ENCODE measurements around the gene RBFOX2. TPM values are rescaled to one million over a fixed set of nuclear protein-coding genes. Genes with fewer than 3 reads are reported as not detected.

The RBFOX2 gene
- total RNA-seq, 1 experiment from 2014 or later, result 81.1 TPM

GRCh38 chr22:35905894-35906293 is 122.7 kb downstream of the RBFOX2 start:
- no peak for ATAC-seq
- TF ChIP-seq SIN3A (IDR thresholded peaks at IDR 0.05; ENCODE audit: borderline replicate concordance, insufficient read depth, low read depth, low read length), result no peak
- no peak for TF ChIP-seq POLR2AphosphoS5 (IDR thresholded peaks at IDR 0.05; ENCODE audit: low read depth, low read length)
- TF ChIP-seq REST (IDR thresholded peaks at IDR 0.05; ENCODE audit: insufficient read depth in 1 of 2, low read depth in 2 of 2, low read length in 1 of 2), result no peak
- no peak for TF ChIP-seq CTCF (IDR thresholded peaks at IDR 0.05)
- no peak for TF ChIP-seq TCF7L2 (IDR thresholded peaks at IDR 0.05; ENCODE audit: low read depth, low read length)
- intact Hi-C loops (cut with micrococcal nuclease; ENCODE audit: unreplicated experiment), result no loop called here
- no peaks in the 10 kb centered on the region for H3K27me3 ChIP-seq (ENCODE audit: control insufficient read depth, insufficient read depth, low read length)
- no peak overlapping the region for H3K4me3 ChIP-seq (ENCODE audit: low read depth in 2 of 2, low read length in 2 of 2)
- H3K27ac ChIP-seq (ENCODE audit: low read length), result no peak overlapping the region
- peaks cover 1% of the 10 kb centered on the region for H3K4me1 ChIP-seq (ENCODE audit: control insufficient read depth, insufficient read depth, low read length)
- ChIA-PET POLR2A (no interaction called here), CTCF (no interaction called here)
- no peaks in the 10 kb centered on the region; the same call in 1 of the 2 replicates for H3K36me3 ChIP-seq (ENCODE audit: control insufficient read depth, insufficient read depth, low read length)
- BruUV-seq (replicated peaks), result no TSS peak
- in situ Hi-C loops (cut with HindIII; ENCODE audit: low pct_unique_long_range_greater_than_20kb, low sequenced_read_pairs), result no loop called here
- H3K9me3 ChIP-seq (ENCODE audit: control insufficient read depth, insufficient read depth, low read depth, low read length), result no peaks in the 10 kb centered on the region
- DNase-seq (ENCODE audit: low read depth, low spot score), result no peak

GRCh38 chr22:35904752-35905151 is 123.9 kb downstream of the RBFOX2 start:
- H3K27ac ChIP-seq (ENCODE audit: low read length), result no peak overlapping the region
- TF ChIP-seq CTCF (IDR thresholded peaks at IDR 0.05) (no peak), REST (IDR thresholded peaks at IDR 0.05; ENCODE audit: insufficient read depth in 1 of 2, low read depth in 2 of 2, low read length in 1 of 2) (no peak)
- no peak overlapping the region for H3K4me3 ChIP-seq (ENCODE audit: low read depth in 2 of 2, low read length in 2 of 2)
- in situ Hi-C loops (cut with HindIII; ENCODE audit: low pct_unique_long_range_greater_than_20kb, low sequenced_read_pairs) (no loop called here), intact Hi-C loops (cut with micrococcal nuclease; ENCODE audit: unreplicated experiment) (no loop called here)
- no peaks in the 10 kb centered on the region for H3K9me3 ChIP-seq (ENCODE audit: control insufficient read depth, insufficient read depth, low read depth, low read length)
- H3K4me1 ChIP-seq (ENCODE audit: control insufficient read depth, insufficient read depth, low read length), result peaks cover 7% of the 10 kb centered on the region
- ATAC-seq, result no peak
- POLR2A ChIA-PET, result no interaction called here
- DNase-seq (ENCODE audit: low read depth, low spot score), result no peak
- H3K36me3 ChIP-seq (ENCODE audit: control insufficient read depth, insufficient read depth, low read length), result no peaks in the 10 kb centered on the region; the same call in 1 of the 2 replicates
- no peaks in the 10 kb centered on the region for H3K27me3 ChIP-seq (ENCODE audit: control insufficient read depth, insufficient read depth, low read length)
- CTCF ChIA-PET, result no interaction called here
- no TSS peak for BruUV-seq (replicated peaks)

Measured in Panc1 (cell line).